Astrocyte of the spinal cord (primary cell): Measurements from ENCODE around the gene AHR.

ENCODE experiments used
- DNase-seq: peaks from one replicate; pipeline ENCODE4 v3.0.0; 2011; ENCODE audit warnings: low read depth, low spot score
- H3K4me3 ChIP-seq: 2 replicates; pipeline ENCODE4 v1.5.1; 2011; ENCODE audit warnings: low read depth, mild to moderate bottlenecking, low read length, moderate library complexity
- CTCF ChIP-seq: IDR thresholded peaks from 2 replicates; pipeline ENCODE4 v1.5.1; 2012; ENCODE audit warnings: low read depth, mild to moderate bottlenecking, low read length, inconsistent platforms
- in situ Hi-C: cut with HindIII; loops from 2 replicates; pipeline ENCODE4 v1.10.0; 2017; ENCODE audit warnings: low sequenced_read_pairs

The AHR gene

GRCh38 chr7:17302575-17303142, 4.2 kb downstream of the AHR start:
- peak; percentile 11 for TF ChIP-seq CTCF
- in situ Hi-C loops: no loop called here
- peak; percentile 41 for DNase-seq
- H3K4me3 ChIP-seq: peak overlapping the region; percentile 16

- TF ChIP-seq CTCF: no peak
- no peak overlapping the region for H3K4me3 ChIP-seq
- DNase-seq: peak; percentile 94
- in situ Hi-C loops: no loop called here
Measured at GRCh38 chr7:17304926-17305325, 6.5 kb downstream of the AHR start.

- in situ Hi-C loops: no loop called here
- H3K4me3 ChIP-seq: no peak overlapping the region
- no peak for TF ChIP-seq CTCF
- DNase-seq: no peak
Measured at GRCh38 chr7:17305387-17306171, 7.1 kb downstream of the AHR start.

GRCh38 chr7:17307000-17307399, 8.5 kb downstream of the AHR start:
- in situ Hi-C loops: no loop called here
- H3K4me3 ChIP-seq: no peak overlapping the region
- no peak for TF ChIP-seq CTCF
- DNase-seq: no peak

- in situ Hi-C loops: no loop called here
- no peak for DNase-seq
- H3K4me3 ChIP-seq: no peak overlapping the region
- no peak for TF ChIP-seq CTCF
Measured at GRCh38 chr7:17307558-17307957, 9.1 kb downstream of the AHR start.

GRCh38 chr7:17307969-17308648, 9.7 kb downstream of the AHR start:
- in situ Hi-C loops: no loop called here
- H3K4me3 ChIP-seq: no peak overlapping the region
- no peak for DNase-seq
- TF ChIP-seq CTCF: no peak
